K562 (cell line): ENCODE data around the gene KIAA0319L. TPM values are rescaled to one million over a fixed set of nuclear protein-coding genes. Genes with fewer than 3 reads are reported as not detected.

Experiments
- CHAMP1 ChIP-seq: fragments of 450-650 bp; IDR thresholded peaks from 2 replicates; pipeline ENCODE4 v1.6.1; 2016; ENCODE audit warnings: mild to moderate bottlenecking
- MYNN ChIP-seq, 2 experiments: sonication (generic); formaldehyde crosslinking in 1 of 2; IDR thresholded peaks; 2 replicates each; pipeline versions ENCODE4 v1.5.0 to v1.6.1; 2016 to 2020; ENCODE audit warnings: antibody characterized with exemption in 1 of 2, missing genetic modification reagents in 1 of 2
- NCOA4 ChIP-seq: fragments of 450-650 bp; IDR thresholded peaks from 2 replicates; pipeline ENCODE4 v1.6.1; 2018; ENCODE audit warnings: mild to moderate bottlenecking; ENCODE audit not compliant: partially characterized antibody
- PRPF4 ChIP-seq: fragments of 200-400 bp; formaldehyde crosslinking; IDR thresholded peaks from one replicate; pipeline ENCODE4 v1.6.1; 2017; ENCODE audit warnings: low read length, low read depth, mild to moderate bottlenecking; ENCODE audit not compliant: insufficient read depth, poor library complexity, severe bottlenecking
- ZNF511 ChIP-seq: sonication (generic); formaldehyde crosslinking; IDR thresholded peaks from 2 replicates; pipeline ENCODE4 v1.8.0; 2022; ENCODE audit warnings: mild to moderate bottlenecking, missing genetic modification reagents
- ZNF57 ChIP-seq: fragments of 450-650 bp; formaldehyde crosslinking; IDR thresholded peaks from 2 replicates; pipeline ENCODE4 v1.4.0; 2020; ENCODE audit warnings: mild to moderate bottlenecking, moderate library complexity
- ZNF830 ChIP-seq: fragments of 250-450 bp; sonication (Bioruptor Pico); IDR thresholded peaks from 2 replicates; pipeline ENCODE4 v1.5.0; 2021; ENCODE audit warnings: mild to moderate bottlenecking
- polyA plus RNA-seq, 8 experiments: library from polyadenylated mRNA; depleted of rRNA in 4 of 8; stranded (reverse) in 5 of 8; unstranded in 3 of 8; fragments of >200 nt; fragmentation: Nextera tagmentation in 2 of 8; fragmentation: Illumina TruSeq in 1 of 8; extraction: Ambion mirVana in 2 of 8; extraction: Trizol in 1 of 8; gene quantifications; 2 replicates each; pipeline versions ENCODE4 v1.2.1 to v1.2.3, GENCODE V29; 2011 to 2014; ENCODE audit warnings: inconsistent platforms in 1 of 8, missing spikeins in 1 of 8
- total RNA-seq, 7 experiments: library from RNA; depleted of rRNA in 6 of 7; stranded (reverse); fragments of >200 nt in 6 of 7; fragmentation: Illumina TruSeq in 2 of 7; extraction: Trizol in 2 of 7; gene quantifications; 2 replicates each; pipeline versions ENCODE4 v1.2.1 to v1.2.3, GENCODE V29; 2011 to 2021; ENCODE audit warnings: low replicate concordance in 1 of 7
- TF ChIP-seq, protein P1 (sequence below): fragments of 200-800 bp; sonication (Bioruptor generic); IDR thresholded peaks from 2 replicates; pipeline ENCODE4 v1.6.1; 2016; ENCODE audit warnings: missing genetic modification characterization, missing compliant biosample characterization
- TF ChIP-seq, protein P2 (sequence below): fragments of 200-800 bp; sonication (Bioruptor generic); IDR thresholded peaks from 2 replicates; pipeline ENCODE4 v1.6.1; 2017; ENCODE audit warnings: missing genetic modification characterization, missing compliant biosample characterization
- TF ChIP-seq, protein P3 (sequence below): fragments of 250-450 bp; sonication (Bioruptor Pico); IDR thresholded peaks from 2 replicates; pipeline ENCODE4 v1.8.0; 2022; ENCODE audit warnings: moderate library complexity, mild to moderate bottlenecking, inconsistent platforms

The KIAA0319L gene
- total and polyA plus RNA-seq, 9 of the 15 experiments (the other 6 are each of a cell fraction or from before 2014, with no cell fraction given), result 2.4 to 51.7 (median 27.4) TPM

DNA sequence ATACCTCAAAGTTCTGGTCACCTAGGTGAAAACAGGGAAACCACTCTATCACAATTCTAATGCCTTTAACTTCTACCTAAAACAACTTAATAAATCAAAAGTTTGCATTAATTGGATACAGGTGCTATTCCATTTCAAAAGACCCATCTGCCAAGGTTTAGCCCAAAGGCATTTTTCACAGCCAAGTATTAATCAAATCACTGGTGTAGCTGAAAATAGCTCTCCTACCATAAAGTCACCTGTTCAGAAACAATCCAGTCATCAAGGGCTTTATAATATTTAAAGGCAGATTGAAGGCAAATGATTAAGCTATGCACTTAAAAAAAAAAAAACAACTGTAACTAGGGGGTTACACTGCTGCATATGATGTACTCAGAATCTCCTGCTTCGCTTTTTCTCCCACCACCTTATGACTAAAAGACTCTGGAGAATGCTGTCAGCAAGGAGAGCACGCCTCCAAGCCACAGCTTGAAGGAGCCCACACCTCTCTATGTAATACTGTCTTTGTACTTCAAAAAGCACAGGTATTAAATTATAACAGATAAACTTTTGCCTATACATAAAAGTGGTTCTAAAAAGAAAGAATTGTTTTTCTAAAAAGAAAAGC lies 20.5 kb downstream of the KIAA0319L start (continued):
- TF ChIP-seq CHAMP1 (no peak), ZNF830 (CRISPR knock-in tag) (no peak), NCOA4 (no peak), ZNF57 (CRISPR knock-in tag) (no peak), MYNN (IDR thresholded peaks at IDR 0.05) (no peak), MYNN (CRISPR knock-in tag; IDR thresholded peaks at IDR 0.05) (no peak), ZNF511 (CRISPR knock-in tag) (no peak), PRPF4 (no peak)
- TF ChIP-seq, protein P1, sequence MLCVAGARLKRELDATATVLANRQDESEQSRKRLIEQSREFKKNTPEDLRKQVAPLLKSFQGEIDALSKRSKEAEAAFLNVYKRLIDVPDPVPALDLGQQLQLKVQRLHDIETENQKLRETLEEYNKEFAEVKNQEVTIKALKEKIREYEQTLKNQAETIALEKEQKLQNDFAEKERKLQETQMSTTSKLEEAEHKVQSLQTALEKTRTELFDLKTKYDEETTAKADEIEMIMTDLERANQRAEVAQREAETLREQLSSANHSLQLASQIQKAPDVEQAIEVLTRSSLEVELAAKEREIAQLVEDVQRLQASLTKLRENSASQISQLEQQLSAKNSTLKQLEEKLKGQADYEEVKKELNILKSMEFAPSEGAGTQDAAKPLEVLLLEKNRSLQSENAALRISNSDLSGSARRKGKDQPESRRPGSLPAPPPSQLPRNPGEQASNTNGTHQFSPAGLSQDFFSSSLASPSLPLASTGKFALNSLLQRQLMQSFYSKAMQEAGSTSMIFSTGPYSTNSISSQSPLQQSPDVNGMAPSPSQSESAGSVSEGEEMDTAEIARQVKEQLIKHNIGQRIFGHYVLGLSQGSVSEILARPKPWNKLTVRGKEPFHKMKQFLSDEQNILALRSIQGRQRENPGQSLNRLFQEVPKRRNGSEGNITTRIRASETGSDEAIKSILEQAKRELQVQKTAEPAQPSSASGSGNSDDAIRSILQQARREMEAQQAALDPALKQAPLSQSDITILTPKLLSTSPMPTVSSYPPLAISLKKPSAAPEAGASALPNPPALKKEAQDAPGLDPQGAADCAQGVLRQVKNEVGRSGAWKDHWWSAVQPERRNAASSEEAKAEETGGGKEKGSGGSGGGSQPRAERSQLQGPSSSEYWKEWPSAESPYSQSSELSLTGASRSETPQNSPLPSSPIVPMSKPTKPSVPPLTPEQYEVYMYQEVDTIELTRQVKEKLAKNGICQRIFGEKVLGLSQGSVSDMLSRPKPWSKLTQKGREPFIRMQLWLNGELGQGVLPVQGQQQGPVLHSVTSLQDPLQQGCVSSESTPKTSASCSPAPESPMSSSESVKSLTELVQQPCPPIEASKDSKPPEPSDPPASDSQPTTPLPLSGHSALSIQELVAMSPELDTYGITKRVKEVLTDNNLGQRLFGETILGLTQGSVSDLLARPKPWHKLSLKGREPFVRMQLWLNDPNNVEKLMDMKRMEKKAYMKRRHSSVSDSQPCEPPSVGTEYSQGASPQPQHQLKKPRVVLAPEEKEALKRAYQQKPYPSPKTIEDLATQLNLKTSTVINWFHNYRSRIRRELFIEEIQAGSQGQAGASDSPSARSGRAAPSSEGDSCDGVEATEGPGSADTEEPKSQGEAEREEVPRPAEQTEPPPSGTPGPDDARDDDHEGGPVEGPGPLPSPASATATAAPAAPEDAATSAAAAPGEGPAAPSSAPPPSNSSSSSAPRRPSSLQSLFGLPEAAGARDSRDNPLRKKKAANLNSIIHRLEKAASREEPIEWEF (CRISPR knock-in tag), result no peak
- TF ChIP-seq, protein P2, sequence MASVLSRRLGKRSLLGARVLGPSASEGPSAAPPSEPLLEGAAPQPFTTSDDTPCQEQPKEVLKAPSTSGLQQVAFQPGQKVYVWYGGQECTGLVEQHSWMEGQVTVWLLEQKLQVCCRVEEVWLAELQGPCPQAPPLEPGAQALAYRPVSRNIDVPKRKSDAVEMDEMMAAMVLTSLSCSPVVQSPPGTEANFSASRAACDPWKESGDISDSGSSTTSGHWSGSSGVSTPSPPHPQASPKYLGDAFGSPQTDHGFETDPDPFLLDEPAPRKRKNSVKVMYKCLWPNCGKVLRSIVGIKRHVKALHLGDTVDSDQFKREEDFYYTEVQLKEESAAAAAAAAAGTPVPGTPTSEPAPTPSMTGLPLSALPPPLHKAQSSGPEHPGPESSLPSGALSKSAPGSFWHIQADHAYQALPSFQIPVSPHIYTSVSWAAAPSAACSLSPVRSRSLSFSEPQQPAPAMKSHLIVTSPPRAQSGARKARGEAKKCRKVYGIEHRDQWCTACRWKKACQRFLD (CRISPR knock-in tag), result no peak
- TF ChIP-seq, protein P3, sequence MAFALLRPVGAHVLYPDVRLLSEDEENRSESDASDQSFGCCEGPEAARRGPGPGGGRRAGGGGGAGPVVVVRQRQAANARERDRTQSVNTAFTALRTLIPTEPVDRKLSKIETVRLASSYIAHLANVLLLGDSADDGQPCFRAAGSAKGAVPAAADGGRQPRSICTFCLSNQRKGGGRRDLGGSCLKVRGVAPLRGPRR (CRISPR knock-in tag), result no peak
